Activated T-cell treated with anti-CD3 and anti-CD28 coated beads, Interleukin-2, amount 50 U/mL, for 4 hours (primary cell): Measurements from ENCODE around the gene JAZF1. TPM values are rescaled to one million over a fixed set of nuclear protein-coding genes. Genes with fewer than 3 reads are reported as not detected.

Experiments used
- ATAC-seq, 2 donors: fragments of 200-7000 bp; cut with Tn5 transposase; one replicate each; pipeline ENCODE4 v1.10.0; 2021
- DNase-seq: peaks from one replicate; pipeline ENCODE4 v3.0.0-alpha.2; 2020
- H3K27me3 Mint-ChIP-seq: one replicate; pipeline ENCODE4 v1.8.0; 2021; ENCODE audit warnings: low read depth, mixed read lengths
- H3K36me3 Mint-ChIP-seq: one replicate; pipeline ENCODE4 v1.8.0; 2022; ENCODE audit warnings: mixed read lengths; ENCODE audit not compliant: insufficient read depth
- H3K4me1 Mint-ChIP-seq: one replicate; pipeline ENCODE4 v1.8.0; 2021; ENCODE audit warnings: low read depth, mixed read lengths
- H3K4me3 Mint-ChIP-seq: one replicate; pipeline ENCODE4 v1.8.0; 2021; ENCODE audit warnings: mild to moderate bottlenecking, moderate library complexity, mixed read lengths
- H3K9me3 Mint-ChIP-seq: one replicate; pipeline ENCODE4 v1.8.0; 2021; ENCODE audit warnings: mixed read lengths
- total RNA-seq, 3 donors: library from RNA; stranded (reverse); gene quantifications; one replicate each; pipeline ENCODE4 v1.2.1, GENCODE V29; 2021

The JAZF1 gene
- total RNA-seq, 3 donors from 2014 or later: 14.9 to 19.3 (median 19.0) TPM

GRCh38 chr7:28145931-28146330 is 34.7 kb downstream of the JAZF1 start:
- H3K4me1 Mint-ChIP-seq: peaks cover 32% of the 10 kb centered on the region
- DNase-seq: no peak
- no peak overlapping the region for H3K4me3 Mint-ChIP-seq
- H3K9me3 Mint-ChIP-seq: no peaks in the 10 kb centered on the region
- ATAC-seq: no peak
- H3K27me3 Mint-ChIP-seq: no peaks in the 10 kb centered on the region
- peaks cover 22% of the 10 kb centered on the region for H3K36me3 Mint-ChIP-seq

- H3K9me3 Mint-ChIP-seq: no peaks in the 10 kb centered on the region
- H3K36me3 Mint-ChIP-seq: peaks cover 18% of the 10 kb centered on the region
- ATAC-seq (no peak), DNase-seq (no peak)
- no peak overlapping the region for H3K4me3 Mint-ChIP-seq
- H3K27me3 Mint-ChIP-seq: no peaks in the 10 kb centered on the region
- peaks cover 28% of the 10 kb centered on the region for H3K4me1 Mint-ChIP-seq
Measured at GRCh38 chr7:28145090-28145626, 35.4 kb downstream of the JAZF1 start.

GRCh38 chr7:28144266-28144665 is 36.3 kb downstream of the JAZF1 start:
- peaks cover 14% of the 10 kb centered on the region for H3K36me3 Mint-ChIP-seq

GRCh38 chr7:28142650-28143049 is 37.9 kb downstream of the JAZF1 start:
- H3K36me3 Mint-ChIP-seq: peaks cover 11% of the 10 kb centered on the region
- no peaks in the 10 kb centered on the region for H3K9me3 Mint-ChIP-seq
- DNase-seq: no peak
- H3K27me3 Mint-ChIP-seq: no peaks in the 10 kb centered on the region
- no peak overlapping the region for H3K4me3 Mint-ChIP-seq
- peaks cover 16% of the 10 kb centered on the region for H3K4me1 Mint-ChIP-seq
- no peak for ATAC-seq

More at GRCh38 chr7:28144266-28144665, 36.3 kb downstream of the JAZF1 start:
- H3K9me3 Mint-ChIP-seq: no peaks in the 10 kb centered on the region
- DNase-seq: no peak
- no peak overlapping the region for H3K4me3 Mint-ChIP-seq
- H3K27me3 Mint-ChIP-seq: no peaks in the 10 kb centered on the region
- peaks cover 20% of the 10 kb centered on the region for H3K4me1 Mint-ChIP-seq
- ATAC-seq: no peak

DNA sequence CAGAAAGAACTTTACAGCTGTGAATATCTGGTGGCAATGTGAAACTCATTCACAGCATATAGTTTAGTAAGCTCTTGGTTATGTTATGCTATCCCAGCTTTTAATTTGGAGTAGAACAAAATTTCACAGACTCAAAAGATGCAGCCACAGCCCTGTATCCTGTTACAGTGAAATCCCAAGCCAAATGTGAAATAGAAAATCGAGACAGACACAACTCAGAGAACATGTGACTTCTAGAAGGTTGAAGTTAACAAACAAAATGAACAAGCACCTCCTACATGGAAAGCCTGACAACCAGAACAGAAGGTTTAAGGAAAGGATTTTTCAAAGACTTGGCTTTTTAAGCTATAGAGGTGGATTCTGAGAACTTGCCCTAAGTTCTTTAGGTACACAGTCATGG is 39.6 kb downstream of the JAZF1 start:
- Mint-ChIP-seq H3K9me3 (no peaks in the 10 kb centered on the region), H3K27me3 (no peaks in the 10 kb centered on the region), H3K4me1 (peaks cover 32% of the 10 kb centered on the region), H3K36me3 (peaks cover 12% of the 10 kb centered on the region), H3K4me3 (no peak overlapping the region)
- ATAC-seq (no peak), DNase-seq (no peak)

DNA sequence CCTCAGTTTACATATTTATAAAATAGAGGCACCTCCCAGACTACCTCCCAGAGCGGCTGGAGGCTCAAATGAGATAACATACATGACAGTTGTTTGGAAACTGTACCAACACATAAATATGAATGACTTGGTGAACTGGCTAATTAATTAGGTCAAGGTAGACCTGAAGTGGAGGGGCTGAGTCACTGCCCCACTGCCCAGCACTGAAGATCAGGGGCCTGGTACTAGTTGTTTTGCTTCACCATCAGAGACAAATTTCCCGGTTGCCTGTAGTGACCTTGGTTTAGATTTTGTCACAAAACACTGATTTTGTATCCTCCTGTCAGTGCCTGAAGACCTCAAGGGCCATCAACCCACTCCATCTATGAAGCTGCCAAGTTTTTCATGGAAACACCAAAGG is 41.8 kb downstream of the JAZF1 start:
- ATAC-seq: no peak
- Mint-ChIP-seq H3K9me3 (no peaks in the 10 kb centered on the region), H3K27me3 (no peaks in the 10 kb centered on the region), H3K4me3 (no peak overlapping the region), H3K36me3 (peaks cover 17% of the 10 kb centered on the region), H3K4me1 (peaks cover 42% of the 10 kb centered on the region)
- no peak for DNase-seq

- Mint-ChIP-seq H3K9me3 (no peaks in the 10 kb centered on the region), H3K27me3 (no peaks in the 10 kb centered on the region), H3K36me3 (peaks cover 21% of the 10 kb centered on the region), H3K4me3 (no peak overlapping the region), H3K4me1 (peaks cover 55% of the 10 kb centered on the region)
- no peak for DNase-seq
- no peak for ATAC-seq
Measured at GRCh38 chr7:28137463-28137862, 43.1 kb downstream of the JAZF1 start.

- peaks cover 21% of the 10 kb centered on the region for H3K36me3 Mint-ChIP-seq
- H3K9me3 Mint-ChIP-seq: no peaks in the 10 kb centered on the region
- H3K27me3 Mint-ChIP-seq: no peaks in the 10 kb centered on the region
- H3K4me3 Mint-ChIP-seq: no peak overlapping the region
- ATAC-seq (peak in 1 of 2 donors; percentile 16), DNase-seq (no peak)
- peaks cover 58% of the 10 kb centered on the region for H3K4me1 Mint-ChIP-seq
Measured at GRCh38 chr7:28136885-28137284, 43.7 kb downstream of the JAZF1 start.

GRCh38 chr7:28136420-28136819 is 44.2 kb downstream of the JAZF1 start:
- ATAC-seq: peak in 1 of 2 donors; percentile 42
- Mint-ChIP-seq H3K9me3 (no peaks in the 10 kb centered on the region), H3K4me3 (no peak overlapping the region), H3K4me1 (peaks cover 57% of the 10 kb centered on the region), H3K36me3 (peaks cover 21% of the 10 kb centered on the region), H3K27me3 (no peaks in the 10 kb centered on the region)
- DNase-seq: no peak

- peaks cover 50% of the 10 kb centered on the region for H3K4me1 Mint-ChIP-seq
- H3K4me3 Mint-ChIP-seq: no peak overlapping the region
- H3K36me3 Mint-ChIP-seq: peaks cover 21% of the 10 kb centered on the region
- H3K9me3 Mint-ChIP-seq: no peaks in the 10 kb centered on the region
- no peaks in the 10 kb centered on the region for H3K27me3 Mint-ChIP-seq
- no peak for ATAC-seq
- DNase-seq: no peak
Measured at GRCh38 chr7:28135760-28136159, 44.8 kb downstream of the JAZF1 start.

DNA sequence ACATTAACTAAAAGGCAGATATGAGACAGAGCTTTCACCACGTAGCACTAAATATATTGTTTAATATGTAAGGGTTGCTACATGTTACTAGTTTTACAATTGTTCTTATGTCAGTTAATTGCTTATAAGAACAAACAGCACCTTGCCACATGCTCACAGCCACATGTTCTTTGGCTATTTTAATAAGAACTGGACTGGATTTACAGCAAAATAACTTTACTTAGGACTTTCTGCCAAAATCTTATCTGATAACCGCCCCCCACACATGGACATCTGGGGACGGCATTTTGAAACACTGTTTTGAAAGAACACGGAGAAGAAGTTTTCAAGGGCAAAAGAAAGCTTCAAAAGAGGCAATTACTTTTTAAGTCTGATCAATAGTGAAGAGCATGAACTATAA is 45.3 kb downstream of the JAZF1 start:
- Mint-ChIP-seq H3K4me1 (peaks cover 52% of the 10 kb centered on the region), H3K27me3 (no peaks in the 10 kb centered on the region), H3K4me3 (no peak overlapping the region), H3K36me3 (peaks cover 21% of the 10 kb centered on the region), H3K9me3 (no peaks in the 10 kb centered on the region)
- no peak for ATAC-seq
- DNase-seq: no peak

DNA sequence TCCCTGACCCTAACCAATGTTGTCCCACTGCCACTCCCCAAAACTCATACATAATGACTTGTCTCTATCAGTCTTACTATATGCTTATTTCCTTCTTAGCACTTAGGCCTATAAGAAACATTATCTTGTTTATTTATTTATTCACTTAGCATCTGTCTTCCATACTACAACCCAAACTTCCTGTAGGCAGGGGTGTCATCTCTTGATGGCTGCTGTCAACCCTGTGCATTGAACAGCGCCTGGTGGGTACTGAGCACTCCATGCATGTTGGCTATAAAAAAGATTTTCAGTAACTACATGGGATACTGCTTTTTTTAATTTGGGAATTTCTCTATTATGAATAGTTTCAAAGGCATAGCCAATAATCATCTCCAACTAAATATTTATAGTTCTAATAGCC is 46.7 kb downstream of the JAZF1 start:
- DNase-seq (no peak), ATAC-seq (no peak)
- peaks cover 61% of the 10 kb centered on the region for H3K4me1 Mint-ChIP-seq
- no peak overlapping the region for H3K4me3 Mint-ChIP-seq
- H3K9me3 Mint-ChIP-seq: no peaks in the 10 kb centered on the region
- no peaks in the 10 kb centered on the region for H3K27me3 Mint-ChIP-seq
- peaks cover 19% of the 10 kb centered on the region for H3K36me3 Mint-ChIP-seq

GRCh38 chr7:28132959-28133870 is 47.4 kb downstream of the JAZF1 start:
- ATAC-seq: peak; percentile 68 to 85
- H3K36me3 Mint-ChIP-seq: peaks cover 19% of the 10 kb centered on the region

DNA sequence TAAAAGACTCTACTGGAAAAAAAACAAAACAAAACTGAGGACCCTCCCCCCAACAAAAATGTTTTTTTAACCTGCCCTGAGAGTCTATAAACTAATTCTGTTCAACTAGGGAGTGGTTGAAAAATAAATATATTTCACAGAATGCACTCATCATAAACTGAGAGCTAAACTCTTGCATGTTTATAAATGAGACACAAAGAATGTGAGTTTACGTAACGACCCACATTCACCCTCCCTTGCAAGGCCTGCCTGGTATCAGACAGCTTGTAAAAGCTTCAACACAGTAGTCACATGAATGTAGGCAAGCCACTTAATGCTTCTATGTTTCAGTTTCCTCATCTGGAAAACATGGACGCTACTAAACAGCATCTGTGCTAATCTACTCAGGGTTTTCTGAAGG is 50.3 kb downstream of the JAZF1 start:
- Mint-ChIP-seq H3K9me3 (no peaks in the 10 kb centered on the region), H3K4me3 (no peak overlapping the region), H3K4me1 (peaks cover 56% of the 10 kb centered on the region), H3K27me3 (no peaks in the 10 kb centered on the region), H3K36me3 (peaks cover 13% of the 10 kb centered on the region)
- DNase-seq (no peak), ATAC-seq (no peak)

More at GRCh38 chr7:28132959-28133870, 47.4 kb downstream of the JAZF1 start:
- Mint-ChIP-seq H3K27me3 (no peaks in the 10 kb centered on the region), H3K4me3 (no peak overlapping the region), H3K9me3 (no peaks in the 10 kb centered on the region), H3K4me1 (peaks cover 66% of the 10 kb centered on the region)
- DNase-seq: no peak

DNA sequence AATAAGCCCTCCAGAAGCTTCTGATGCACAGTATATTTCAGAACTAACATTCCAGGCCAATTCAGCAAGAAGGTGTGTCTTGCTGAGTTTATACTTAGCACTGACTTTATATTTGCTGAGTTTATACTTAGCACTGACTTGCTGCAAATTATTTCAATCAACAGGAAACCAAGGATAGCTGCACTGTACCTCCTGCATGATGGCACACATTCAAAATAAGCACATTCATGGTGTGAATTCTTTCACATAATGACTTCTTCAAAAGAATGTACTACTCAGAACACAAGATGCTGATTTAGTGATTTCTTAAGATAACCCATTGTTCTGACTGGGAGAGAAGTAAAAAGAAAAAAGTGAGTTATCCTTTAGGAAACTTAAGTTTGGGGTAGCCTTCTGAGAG is 52.0 kb downstream of the JAZF1 start:
- Mint-ChIP-seq H3K9me3 (no peaks in the 10 kb centered on the region), H3K27me3 (no peaks in the 10 kb centered on the region), H3K4me3 (no peak overlapping the region), H3K4me1 (peaks cover 58% of the 10 kb centered on the region), H3K36me3 (peaks cover 9% of the 10 kb centered on the region)
- peak in 1 of 2 donors; percentile 42 for ATAC-seq
- no peak for DNase-seq
